Skeletal muscle satellite cell (primary cell): Measurements from ENCODE around the gene CHD2.

ENCODE experiments used
- H3K27me3 ChIP-seq: 2 replicates; pipeline ENCODE4 v1.7.0; 2013; ENCODE audit warnings: low read length; ENCODE audit not compliant: control insufficient read depth, insufficient read depth
- H3K36me3 ChIP-seq: 2 replicates; pipeline ENCODE4 v1.7.0; 2013; ENCODE audit warnings: mild to moderate bottlenecking, control low read depth, low read length; ENCODE audit not compliant: insufficient read depth
- H3K4me1 ChIP-seq: 2 replicates; pipeline ENCODE4 v1.7.0; 2013; ENCODE audit warnings: low read length; ENCODE audit not compliant: control insufficient read depth, insufficient read depth
- H3K4me2 ChIP-seq: 2 replicates; pipeline ENCODE4 v1.7.0; 2013; ENCODE audit warnings: mild to moderate bottlenecking, low read length
- H3K4me3 ChIP-seq: 2 replicates; pipeline ENCODE4 v1.7.0; 2013; ENCODE audit warnings: low read length
- H3K9ac ChIP-seq: 2 replicates; pipeline ENCODE4 v1.7.0; 2013; ENCODE audit warnings: mild to moderate bottlenecking, low read depth, low read length, moderate library complexity
- H3K9me3 ChIP-seq: replicated peaks from 2 replicates; pipeline ENCODE4 v1.7.0; 2013; ENCODE audit warnings: mild to moderate bottlenecking, control low read depth, low read length

CHD2 gene

GRCh38 chr15:92954578-92954977, 54.5 kb downstream of the CHD2 start:
- Histone ChIP-seq H3K4me1 (no peaks in the 10 kb centered on the region), H3K9ac (no peak overlapping the region), H3K27me3 (no peaks in the 10 kb centered on the region), H3K9me3 (peaks cover 5% of the 10 kb centered on the region), H3K4me2 (no peak overlapping the region), H3K36me3 (peaks cover 98% of the 10 kb centered on the region), H3K4me3 (no peak overlapping the region)

GRCh38 chr15:92955706-92956105, 55.6 kb downstream of the CHD2 start:
- Histone ChIP-seq H3K27me3 (no peaks in the 10 kb centered on the region), H3K4me1 (no peaks in the 10 kb centered on the region), H3K9me3 (no peaks in the 10 kb centered on the region), H3K4me2 (no peak overlapping the region), H3K9ac (no peak overlapping the region), H3K4me3 (no peak overlapping the region), H3K36me3 (peaks cover 93% of the 10 kb centered on the region)

DNA sequence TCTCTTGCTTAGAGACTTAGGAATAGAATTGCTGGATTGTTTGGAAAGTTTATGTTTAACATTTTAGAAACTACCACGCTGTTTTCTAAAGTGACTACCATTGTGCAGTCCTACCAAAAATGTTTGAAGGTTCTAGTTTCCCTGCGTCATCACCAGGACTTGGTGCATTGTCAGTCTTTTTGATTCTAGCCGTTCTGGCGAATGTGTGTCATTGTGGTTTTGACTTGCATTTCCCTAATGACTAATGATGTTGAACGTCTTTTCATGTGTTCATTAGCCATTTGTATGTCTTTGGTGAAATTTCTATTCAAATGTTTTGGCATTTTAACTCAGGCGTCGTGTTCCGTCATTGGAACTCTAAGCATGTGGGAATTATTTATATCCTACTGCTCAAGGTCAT, 58.0 kb downstream of the CHD2 start:
- no peak overlapping the region for H3K9ac ChIP-seq
- no peaks in the 10 kb centered on the region for H3K4me1 ChIP-seq
- H3K4me3 ChIP-seq, result no peak overlapping the region
- H3K4me2 ChIP-seq, result no peak overlapping the region
- peaks cover 91% of the 10 kb centered on the region for H3K36me3 ChIP-seq
- no peaks in the 10 kb centered on the region for H3K9me3 ChIP-seq
- H3K27me3 ChIP-seq, result no peaks in the 10 kb centered on the region

DNA sequence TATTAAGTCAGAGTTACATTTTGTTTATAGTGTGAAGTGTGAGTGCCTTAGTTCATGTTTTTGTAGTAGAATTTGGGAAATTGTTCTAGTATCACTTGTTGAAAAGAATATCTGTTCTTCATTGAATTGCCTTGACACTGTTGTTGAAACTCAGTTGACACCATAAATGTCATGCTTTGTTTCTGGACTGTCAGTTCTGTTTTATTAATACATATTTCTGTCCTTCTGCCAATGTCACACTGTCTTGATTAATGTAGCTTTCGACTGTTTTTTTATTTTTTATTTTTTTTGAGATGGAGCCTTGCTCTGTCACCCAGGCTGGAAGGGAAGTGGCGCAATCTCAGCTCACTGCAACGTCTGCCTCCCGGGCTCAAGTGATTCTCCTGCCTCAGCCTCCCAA, 59.1 kb downstream of the CHD2 start:
- H3K36me3 ChIP-seq, result peaks cover 91% of the 10 kb centered on the region
- no peak overlapping the region for H3K9ac ChIP-seq
- H3K4me3 ChIP-seq, result no peak overlapping the region
- no peaks in the 10 kb centered on the region for H3K27me3 ChIP-seq
- H3K4me2 ChIP-seq, result no peak overlapping the region
- H3K9me3 ChIP-seq, result no peaks in the 10 kb centered on the region
- H3K4me1 ChIP-seq, result no peaks in the 10 kb centered on the region

DNA sequence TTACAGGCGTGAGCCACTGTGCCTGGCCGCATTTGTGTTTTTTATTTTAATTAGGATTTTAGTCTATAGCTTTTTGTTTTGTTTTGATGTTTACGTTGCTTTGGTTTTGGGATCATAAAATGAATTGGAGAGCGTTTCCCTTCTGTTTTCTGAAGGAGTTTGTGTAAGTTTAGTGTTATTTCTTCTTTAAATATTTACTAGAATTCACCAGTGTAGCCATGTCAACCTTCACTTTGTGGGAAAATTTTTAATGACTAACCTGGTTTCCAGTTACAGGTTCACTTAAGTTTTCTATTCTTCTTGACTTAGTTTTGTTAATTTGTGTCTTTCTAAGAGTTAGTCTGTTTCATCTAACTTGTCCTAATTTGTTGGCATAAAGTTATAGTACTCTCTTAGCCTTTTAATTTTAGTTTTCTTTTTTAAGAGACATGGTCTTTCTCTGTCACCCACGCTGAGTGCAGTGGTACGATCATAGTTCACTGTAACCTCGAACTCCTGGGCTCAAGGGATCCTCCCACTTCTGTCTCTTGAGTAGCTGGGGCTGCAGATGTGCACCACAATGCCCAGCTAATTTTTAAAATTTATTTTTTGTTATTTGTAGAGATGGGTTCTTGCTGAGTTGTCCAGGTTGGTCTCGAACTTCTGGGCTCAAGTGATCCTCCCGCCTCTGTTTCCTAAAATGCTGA, 61.0 kb downstream of the CHD2 start:
- no peaks in the 10 kb centered on the region for H3K9me3 ChIP-seq
- H3K4me3 ChIP-seq, result no peak overlapping the region
- H3K4me1 ChIP-seq, result no peaks in the 10 kb centered on the region
- H3K27me3 ChIP-seq, result no peaks in the 10 kb centered on the region
- peaks cover 86% of the 10 kb centered on the region for H3K36me3 ChIP-seq
- H3K4me2 ChIP-seq, result no peak overlapping the region
- no peak overlapping the region for H3K9ac ChIP-seq

- Histone ChIP-seq H3K36me3 (peaks cover 84% of the 10 kb centered on the region), H3K9me3 (no peaks in the 10 kb centered on the region)
These were observed 62.8 kb downstream of the CHD2 start for GRCh38 chr15:92962914-92963313.

GRCh38 chr15:92963794-92964193, 63.7 kb downstream of the CHD2 start:
- no peaks in the 10 kb centered on the region for H3K9me3 ChIP-seq
- peaks cover 84% of the 10 kb centered on the region for H3K36me3 ChIP-seq
- H3K4me1 ChIP-seq, result no peaks in the 10 kb centered on the region
- H3K27me3 ChIP-seq, result no peaks in the 10 kb centered on the region
- H3K9ac ChIP-seq, result no peak overlapping the region
- H3K4me2 ChIP-seq, result no peak overlapping the region
- H3K4me3 ChIP-seq, result no peak overlapping the region

More at GRCh38 chr15:92962914-92963313, 62.8 kb downstream of the CHD2 start:
- Histone ChIP-seq H3K27me3 (no peaks in the 10 kb centered on the region), H3K4me3 (no peak overlapping the region), H3K4me2 (no peak overlapping the region), H3K9ac (no peak overlapping the region), H3K4me1 (no peaks in the 10 kb centered on the region)

DNA sequence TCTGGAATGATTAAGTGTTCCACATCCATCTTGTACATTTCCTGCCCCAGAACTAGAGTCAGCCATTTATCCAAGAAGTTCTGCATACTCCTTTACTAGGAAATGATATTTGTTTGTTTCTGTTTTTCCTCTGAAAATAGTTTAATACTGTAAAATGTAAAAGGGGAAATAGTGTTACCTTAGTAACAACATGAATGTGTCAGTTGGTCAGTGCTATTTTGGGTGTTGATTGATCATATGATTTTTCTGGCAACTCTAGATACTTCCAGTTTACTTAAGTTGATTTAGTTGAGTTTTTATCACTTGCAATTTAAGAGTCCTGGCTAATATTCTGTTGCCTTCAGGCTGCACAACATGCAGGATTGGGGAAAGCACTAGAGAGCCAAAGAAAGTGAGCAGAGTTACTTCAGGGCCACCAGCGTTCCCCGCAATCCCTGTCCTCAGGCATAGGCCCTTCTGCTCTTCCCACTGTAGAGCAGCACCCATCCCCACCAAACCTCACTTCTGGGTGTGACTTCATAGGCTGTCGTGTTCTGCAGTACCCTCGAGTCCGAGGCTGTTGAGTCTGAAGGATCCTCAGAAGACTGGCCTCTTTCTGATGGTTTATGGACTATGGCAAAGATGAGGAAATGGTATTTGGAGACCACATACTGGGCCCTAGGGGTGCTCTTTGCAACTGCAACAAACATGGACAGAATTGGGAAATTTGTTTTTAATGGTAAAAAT, 69.0 kb downstream of the CHD2 start:
- Histone ChIP-seq H3K9ac (no peak overlapping the region), H3K4me3 (no peak overlapping the region), H3K36me3 (peaks cover 84% of the 10 kb centered on the region), H3K4me1 (peaks cover 4% of the 10 kb centered on the region), H3K9me3 (no peaks in the 10 kb centered on the region), H3K27me3 (no peaks in the 10 kb centered on the region), H3K4me2 (no peak overlapping the region)

- Histone ChIP-seq H3K9me3 (no peaks in the 10 kb centered on the region), H3K36me3 (peaks cover 86% of the 10 kb centered on the region), H3K4me1 (peaks cover 4% of the 10 kb centered on the region), H3K9ac (no peak overlapping the region), H3K27me3 (no peaks in the 10 kb centered on the region), H3K4me2 (no peak overlapping the region), H3K4me3 (no peak overlapping the region)
These were observed 70.5 kb downstream of the CHD2 start for GRCh38 chr15:92970656-92971055.

- Histone ChIP-seq H3K4me2 (no peak overlapping the region), H3K4me1 (peaks cover 4% of the 10 kb centered on the region), H3K36me3 (peaks cover 88% of the 10 kb centered on the region), H3K9me3 (no peaks in the 10 kb centered on the region), H3K4me3 (no peak overlapping the region), H3K9ac (no peak overlapping the region), H3K27me3 (no peaks in the 10 kb centered on the region)
These were observed 71.0 kb downstream of the CHD2 start for GRCh38 chr15:92971081-92971480.

GRCh38 chr15:92971713-92972112, 71.6 kb downstream of the CHD2 start:
- Histone ChIP-seq H3K27me3 (no peaks in the 10 kb centered on the region), H3K4me1 (peaks cover 4% of the 10 kb centered on the region), H3K9ac (no peak overlapping the region), H3K4me2 (no peak overlapping the region), H3K4me3 (no peak overlapping the region), H3K36me3 (peaks cover 84% of the 10 kb centered on the region), H3K9me3 (no peaks in the 10 kb centered on the region)
